ENCODE data around the gene WDR37. TPM values are rescaled to one million over a fixed set of nuclear protein-coding genes. Genes with fewer than 3 reads are reported as not detected.
A peak's percentile ranks its signal among the peaks of the same experiment; 100 is the strongest.
"Not testable (repeated sequence)": the region's sequence is repeated elsewhere in the genome, so short reads cannot be mapped to it uniquely, and the experiment has no call there.

WDR37 gene, protein sequence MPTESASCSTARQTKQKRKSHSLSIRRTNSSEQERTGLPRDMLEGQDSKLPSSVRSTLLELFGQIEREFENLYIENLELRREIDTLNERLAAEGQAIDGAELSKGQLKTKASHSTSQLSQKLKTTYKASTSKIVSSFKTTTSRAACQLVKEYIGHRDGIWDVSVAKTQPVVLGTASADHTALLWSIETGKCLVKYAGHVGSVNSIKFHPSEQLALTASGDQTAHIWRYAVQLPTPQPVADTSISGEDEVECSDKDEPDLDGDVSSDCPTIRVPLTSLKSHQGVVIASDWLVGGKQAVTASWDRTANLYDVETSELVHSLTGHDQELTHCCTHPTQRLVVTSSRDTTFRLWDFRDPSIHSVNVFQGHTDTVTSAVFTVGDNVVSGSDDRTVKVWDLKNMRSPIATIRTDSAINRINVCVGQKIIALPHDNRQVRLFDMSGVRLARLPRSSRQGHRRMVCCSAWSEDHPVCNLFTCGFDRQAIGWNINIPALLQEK
- 6.6 TPM for polyA plus RNA-seq (2013, experiment 1 of 2)
- 7.2 TPM for polyA plus RNA-seq (2013, experiment 2 of 2)

DNA sequence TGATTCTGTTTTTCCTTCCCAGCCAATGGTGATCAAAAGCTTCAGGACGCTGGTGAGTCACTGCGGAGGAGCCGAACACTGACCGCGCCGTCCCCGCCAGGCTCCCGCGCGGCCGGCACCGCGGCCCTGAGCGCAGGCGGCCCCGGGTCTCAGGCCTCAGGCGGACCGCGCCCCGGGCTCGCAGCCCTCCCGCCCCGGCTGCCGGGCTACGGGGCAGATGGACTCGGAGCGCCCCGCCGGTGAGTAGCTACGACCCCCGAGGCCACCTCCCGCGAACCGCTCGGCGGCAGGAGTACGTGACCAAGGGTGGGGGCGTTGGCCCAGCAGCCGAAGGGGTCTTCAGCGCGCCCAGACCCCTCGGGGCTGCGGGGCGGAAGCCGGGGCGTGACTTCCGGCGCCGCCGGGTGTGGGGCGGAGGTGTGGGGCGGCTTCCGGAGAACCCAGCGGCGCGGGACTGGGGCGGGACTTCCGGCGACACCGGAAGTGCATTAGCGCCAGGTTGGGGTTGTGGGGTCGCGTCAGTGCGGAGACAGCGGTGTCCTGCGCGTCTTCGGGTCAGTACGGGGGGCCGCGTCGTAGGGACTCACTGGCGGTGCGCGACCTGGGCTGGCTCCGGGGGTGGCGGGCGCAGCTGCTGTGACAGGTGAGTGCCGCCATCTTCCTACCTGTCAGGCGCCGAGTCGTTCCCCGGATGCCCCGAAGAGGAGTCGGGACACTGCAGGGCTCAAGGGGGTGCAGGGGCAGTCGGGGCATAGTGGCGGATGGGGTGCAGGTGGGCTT lies at the start of gene WDR37:
TSS of gene WDR37 (plus strand) at position 60 of the 780 bp plus-strand sequence. CDS start 15,771 bp downstream, outside the sequence.
- Histone ChIP-seq H3K27ac (ENCODE audit: low read depth, low read length) (peak within 1 kb of the TSS; percentile 94), H3K36me3 (ENCODE audit: insufficient read depth, low read length) (peaks cover 24% of the 10 kb centered on the region), H3K4me1 (ENCODE audit: insufficient read depth, low read length) (peaks cover 12% of the 10 kb centered on the region), H3K4me3 (ENCODE audit: low read length) (peak within 1 kb of the TSS; percentile 100), H3K27me3 (ENCODE audit: insufficient read depth, low read length) (no peaks in the 10 kb centered on the region), H3K9me3 (ENCODE audit: insufficient read depth, low read depth, low read length) (no peaks in the 10 kb centered on the region), H3K9ac (ENCODE audit: low read depth, low read length) (peak within 1 kb of the TSS; percentile 97)
- WGBS = under 1% methylated on average over 86 of the region's 87 CpGs

DNA sequence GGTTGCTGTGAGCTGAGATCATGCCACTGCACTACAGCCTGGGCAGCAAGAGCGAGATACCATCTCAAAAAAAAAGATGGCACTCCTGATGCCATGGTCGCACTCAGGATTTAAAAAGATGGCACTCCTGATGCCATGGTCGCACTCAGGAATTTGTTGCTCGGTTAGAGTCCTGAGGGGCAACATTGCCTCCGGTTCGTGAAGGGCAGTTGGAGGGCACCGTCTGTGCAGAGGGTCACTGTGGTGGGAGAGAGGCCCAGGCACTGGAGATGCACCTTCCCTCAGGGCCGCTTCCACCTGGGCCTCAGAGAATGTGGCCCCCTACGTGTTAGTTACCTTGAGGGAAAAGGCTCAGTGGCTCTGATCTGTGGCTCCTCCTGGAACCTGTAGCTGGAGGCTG lies 49.6 kb upstream of the WDR37 start:
- Histone ChIP-seq H3K27me3 (ENCODE audit: insufficient read depth, low read length) (no peaks in the 10 kb centered on the region), H3K4me1 (ENCODE audit: insufficient read depth, low read length) (no peaks in the 10 kb centered on the region), H3K9ac (ENCODE audit: low read depth, low read length) (no peak overlapping the region), H3K36me3 (ENCODE audit: insufficient read depth, low read length) (peaks cover 99% of the 10 kb centered on the region), H3K27ac (ENCODE audit: low read depth, low read length) (no peak overlapping the region), H3K4me3 (ENCODE audit: low read length) (no peak overlapping the region), H3K9me3 (ENCODE audit: insufficient read depth, low read depth, low read length) (no peaks in the 10 kb centered on the region)
- WGBS = 95% methylated on average over 9 of the region's 9 CpGs

- Histone ChIP-seq H3K4me1 (ENCODE audit: insufficient read depth, low read length) (no peaks in the 10 kb centered on the region), H3K36me3 (ENCODE audit: insufficient read depth, low read length) (peaks cover 99% of the 10 kb centered on the region), H3K9me3 (ENCODE audit: insufficient read depth, low read depth, low read length) (no peaks in the 10 kb centered on the region), H3K27me3 (ENCODE audit: insufficient read depth, low read length) (no peaks in the 10 kb centered on the region), H3K4me3 (ENCODE audit: low read length) (no peak overlapping the region), H3K9ac (ENCODE audit: low read depth, low read length) (no peak overlapping the region), H3K27ac (ENCODE audit: low read depth, low read length) (no peak overlapping the region)
- 94% methylated on average over 10 of the region's 10 CpGs for WGBS
Observed at GRCh38 chr10:1007583-1007982, 48.6 kb upstream of the WDR37 start.

DNA sequence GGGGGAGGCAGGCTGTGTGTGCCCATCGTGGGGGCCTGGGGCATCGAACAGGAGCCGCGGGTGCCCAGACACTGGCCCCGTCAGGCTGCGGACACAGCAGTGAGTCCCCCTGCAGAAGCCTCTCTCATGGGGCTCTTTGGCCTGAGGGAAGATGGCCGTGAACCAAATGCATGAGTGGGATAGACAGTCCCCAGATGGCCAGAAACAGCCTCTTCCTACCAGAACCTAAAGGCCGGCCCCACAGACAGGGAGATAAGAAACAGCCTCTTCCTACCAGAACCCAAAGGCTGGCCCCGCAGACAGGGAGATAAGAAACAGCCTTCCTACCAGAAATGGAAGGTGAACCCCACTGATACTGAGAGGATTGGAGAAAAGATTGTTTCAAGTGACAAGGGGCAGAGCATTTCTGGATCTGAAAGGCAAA lies 47.1 kb upstream of the WDR37 start:
- no peaks in the 10 kb centered on the region for H3K9me3 ChIP-seq (ENCODE audit: insufficient read depth, low read depth, low read length)

GRCh38 chr10:1009947-1010346 lies 46.2 kb upstream of the WDR37 start:
- not testable (repeated sequence) for H3K4me1 ChIP-seq (ENCODE audit: insufficient read depth, low read length); H3K9me3 ChIP-seq (ENCODE audit: insufficient read depth, low read depth, low read length); H3K4me3 ChIP-seq (ENCODE audit: low read length); H3K9ac ChIP-seq (ENCODE audit: low read depth, low read length); H3K27me3 ChIP-seq (ENCODE audit: insufficient read depth, low read length); H3K27ac ChIP-seq (ENCODE audit: low read depth, low read length)
- WGBS = 83% methylated on average over 7 of the region's 8 CpGs
- H3K36me3 ChIP-seq (ENCODE audit: insufficient read depth, low read length) = peaks cover 94% of the 10 kb centered on the region

More for the DNA sequence above, 47.1 kb upstream of the WDR37 start:
- no peak overlapping the region for H3K4me3 ChIP-seq (ENCODE audit: low read length)
- no peaks in the 10 kb centered on the region for H3K4me1 ChIP-seq (ENCODE audit: insufficient read depth, low read length)
- no peaks in the 10 kb centered on the region for H3K27me3 ChIP-seq (ENCODE audit: insufficient read depth, low read length)
- WGBS = 97% methylated on average over 9 of the region's 9 CpGs
- no peak overlapping the region for H3K9ac ChIP-seq (ENCODE audit: low read depth, low read length)
- no peak overlapping the region for H3K27ac ChIP-seq (ENCODE audit: low read depth, low read length)
- peaks cover 94% of the 10 kb centered on the region for H3K36me3 ChIP-seq (ENCODE audit: insufficient read depth, low read length)

- WGBS = 91% methylated on average over 7 of the region's 7 CpGs
- Histone ChIP-seq H3K36me3 (ENCODE audit: insufficient read depth, low read length) (peaks cover 93% of the 10 kb centered on the region), H3K4me1 (ENCODE audit: insufficient read depth, low read length) (no peaks in the 10 kb centered on the region), H3K9me3 (ENCODE audit: insufficient read depth, low read depth, low read length) (no peaks in the 10 kb centered on the region), H3K27me3 (ENCODE audit: insufficient read depth, low read length) (no peaks in the 10 kb centered on the region), H3K4me3 (ENCODE audit: low read length) (no peak overlapping the region), H3K27ac (ENCODE audit: low read depth, low read length) (no peak overlapping the region), H3K9ac (ENCODE audit: low read depth, low read length) (no peak overlapping the region)
Observed at GRCh38 chr10:1010703-1011102, 45.5 kb upstream of the WDR37 start.

DNA sequence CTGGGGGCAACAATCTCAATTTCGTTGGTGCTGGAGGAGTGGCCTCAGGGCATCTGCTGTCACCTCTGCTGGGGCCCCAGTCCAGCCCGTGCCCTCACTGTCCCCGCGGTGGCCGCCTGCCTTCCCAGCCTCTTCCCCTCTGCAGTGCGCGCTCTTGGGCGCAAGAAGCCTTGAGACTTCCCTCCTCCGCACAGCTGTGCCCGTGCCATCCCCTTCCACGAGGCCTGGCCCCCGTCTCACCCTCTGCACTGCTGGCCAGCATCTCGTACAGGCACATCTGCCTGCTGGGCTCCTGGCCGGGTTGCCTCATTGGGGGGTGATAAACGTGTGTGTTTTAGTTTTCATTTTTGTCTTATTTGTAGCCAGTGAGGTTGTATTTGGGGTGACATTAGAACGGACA lies 44.5 kb upstream of the WDR37 start:
- H3K9ac ChIP-seq (ENCODE audit: low read depth, low read length) = no peak overlapping the region
- H3K36me3 ChIP-seq (ENCODE audit: insufficient read depth, low read length) = peaks cover 93% of the 10 kb centered on the region
- no peaks in the 10 kb centered on the region for H3K27me3 ChIP-seq (ENCODE audit: insufficient read depth, low read length)
- no peak overlapping the region for H3K4me3 ChIP-seq (ENCODE audit: low read length)
- H3K9me3 ChIP-seq (ENCODE audit: insufficient read depth, low read depth, low read length) = no peaks in the 10 kb centered on the region
- no peak overlapping the region for H3K27ac ChIP-seq (ENCODE audit: low read depth, low read length)
- no peaks in the 10 kb centered on the region for H3K4me1 ChIP-seq (ENCODE audit: insufficient read depth, low read length)
- 97% methylated on average over 16 of the region's 16 CpGs for WGBS

- Histone ChIP-seq H3K4me1 (ENCODE audit: insufficient read depth, low read length) (no peaks in the 10 kb centered on the region), H3K4me3 (ENCODE audit: low read length) (no peak overlapping the region), H3K9me3 (ENCODE audit: insufficient read depth, low read depth, low read length) (no peaks in the 10 kb centered on the region), H3K36me3 (ENCODE audit: insufficient read depth, low read length) (peaks cover 83% of the 10 kb centered on the region), H3K27me3 (ENCODE audit: insufficient read depth, low read length) (no peaks in the 10 kb centered on the region), H3K27ac (ENCODE audit: low read depth, low read length) (no peak overlapping the region), H3K9ac (ENCODE audit: low read depth, low read length) (no peak overlapping the region)
- WGBS = 96% methylated on average over 11 of the region's 11 CpGs
Observed at GRCh38 chr10:1015688-1016087, 40.5 kb upstream of the WDR37 start.

- no peak overlapping the region for H3K27ac ChIP-seq (ENCODE audit: low read depth, low read length)
- H3K27me3 ChIP-seq (ENCODE audit: insufficient read depth, low read length) = no peaks in the 10 kb centered on the region
- WGBS = 91% methylated on average over 10 of the region's 10 CpGs
- H3K4me1 ChIP-seq (ENCODE audit: insufficient read depth, low read length) = no peaks in the 10 kb centered on the region
- peaks cover 51% of the 10 kb centered on the region for H3K36me3 ChIP-seq (ENCODE audit: insufficient read depth, low read length)
- no peaks in the 10 kb centered on the region for H3K9me3 ChIP-seq (ENCODE audit: insufficient read depth, low read depth, low read length)
- no peak overlapping the region for H3K4me3 ChIP-seq (ENCODE audit: low read length)
- H3K9ac ChIP-seq (ENCODE audit: low read depth, low read length) = no peak overlapping the region
Observed at GRCh38 chr10:1019362-1019761, 36.8 kb upstream of the WDR37 start.

DNA sequence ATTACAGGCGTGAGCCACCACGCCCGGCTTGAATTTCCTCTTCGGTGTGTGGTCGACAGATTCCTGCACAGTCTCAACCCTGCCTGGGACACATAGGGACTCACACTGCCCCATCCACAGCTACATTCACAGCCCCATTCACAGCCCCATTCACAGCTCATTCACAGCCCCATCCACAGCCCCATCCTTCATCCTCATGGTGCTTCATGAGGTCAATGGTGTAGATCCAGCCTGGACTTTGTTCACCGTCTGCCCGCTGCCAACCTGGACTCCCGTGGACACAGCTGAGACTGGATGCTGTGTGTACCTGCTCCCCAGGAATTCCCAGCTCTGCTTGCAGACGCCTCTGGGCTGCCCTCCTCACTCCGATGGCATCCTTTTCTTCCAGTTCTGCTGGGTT lies 35.7 kb upstream of the WDR37 start:
- H3K4me3 ChIP-seq (ENCODE audit: low read length) = no peak overlapping the region
- 88% methylated on average over 10 of the region's 10 CpGs for WGBS
- peaks cover 41% of the 10 kb centered on the region for H3K36me3 ChIP-seq (ENCODE audit: insufficient read depth, low read length)
- no peak overlapping the region for H3K27ac ChIP-seq (ENCODE audit: low read depth, low read length)
- no peak overlapping the region for H3K9ac ChIP-seq (ENCODE audit: low read depth, low read length)
- no peaks in the 10 kb centered on the region for H3K4me1 ChIP-seq (ENCODE audit: insufficient read depth, low read length)
- no peaks in the 10 kb centered on the region for H3K27me3 ChIP-seq (ENCODE audit: insufficient read depth, low read length)
- no peaks in the 10 kb centered on the region for H3K9me3 ChIP-seq (ENCODE audit: insufficient read depth, low read depth, low read length)

DNA sequence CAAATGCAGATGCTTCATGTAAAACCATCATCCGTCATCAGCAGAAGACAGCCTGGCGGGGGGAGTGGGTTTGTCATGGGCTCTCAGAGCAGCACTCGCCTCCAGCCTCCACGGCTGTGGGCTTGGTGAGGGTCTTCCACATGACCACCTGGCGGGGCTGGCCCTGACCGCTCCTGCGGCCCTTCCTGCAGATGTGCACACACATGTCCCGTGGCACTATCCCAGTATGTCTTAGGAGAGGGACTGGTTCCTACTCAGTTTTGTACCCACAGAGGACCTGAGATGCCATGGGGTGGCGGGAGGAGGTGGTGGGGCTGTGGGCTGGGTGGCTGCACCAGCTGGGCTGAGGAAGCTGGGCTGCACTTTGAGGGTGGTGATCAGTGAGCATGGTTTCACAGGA lies 35.2 kb upstream of the WDR37 start:
- H3K9me3 ChIP-seq (ENCODE audit: insufficient read depth, low read depth, low read length) = no peaks in the 10 kb centered on the region
- H3K4me3 ChIP-seq (ENCODE audit: low read length) = no peak overlapping the region
- H3K27ac ChIP-seq (ENCODE audit: low read depth, low read length) = no peak overlapping the region
- no peaks in the 10 kb centered on the region for H3K4me1 ChIP-seq (ENCODE audit: insufficient read depth, low read length)
- peaks cover 36% of the 10 kb centered on the region for H3K36me3 ChIP-seq (ENCODE audit: insufficient read depth, low read length)
- 95% methylated on average over 9 of the region's 9 CpGs for WGBS
- no peak overlapping the region for H3K9ac ChIP-seq (ENCODE audit: low read depth, low read length)
- no peaks in the 10 kb centered on the region for H3K27me3 ChIP-seq (ENCODE audit: insufficient read depth, low read length)

Data from HUES64 (cell line).